ENCODE measurements around the gene LHFPL2.

Gene LHFPL2

DNA sequence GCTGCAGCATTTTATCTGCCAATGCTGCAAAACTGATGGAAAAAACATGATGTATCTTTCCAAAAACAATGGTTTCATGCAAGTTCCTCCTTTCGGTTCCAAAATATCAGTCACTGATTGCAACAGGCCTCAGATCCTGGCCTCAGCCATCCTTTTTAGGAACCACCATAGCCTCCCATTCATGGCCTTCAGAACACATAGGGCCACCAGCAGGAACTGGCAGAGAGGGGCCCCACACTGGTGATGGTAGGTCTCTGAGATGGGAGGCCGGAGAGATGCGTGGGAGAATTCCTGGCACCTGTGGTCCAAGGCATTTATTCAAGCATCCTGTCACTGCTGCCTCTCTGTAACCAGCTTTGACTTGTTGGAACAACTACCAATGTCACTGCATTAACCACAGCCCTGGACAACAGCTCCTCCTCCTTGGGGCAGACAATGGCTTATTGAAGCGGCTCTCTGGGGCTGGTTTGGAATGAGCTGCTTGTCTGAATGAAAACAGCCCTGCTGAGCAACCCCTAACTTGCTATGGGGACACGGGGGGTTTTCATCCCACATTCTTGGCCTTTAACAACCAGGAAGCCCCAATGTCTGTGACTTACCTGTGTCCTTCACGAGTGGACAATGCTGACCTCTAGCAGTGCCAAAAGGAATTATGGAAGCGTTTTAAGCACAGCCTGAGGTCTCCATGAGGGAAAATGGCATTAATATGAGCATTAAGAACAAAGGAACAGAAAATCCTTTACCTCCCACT, 108.1 kb downstream of the LHFPL2 start:
- no peak for DNase-seq

- DNase-seq = no peak
Observed at GRCh38 chr5:78538240-78538850, 110.2 kb downstream of the LHFPL2 start.

- DNase-seq = no peak
Observed at GRCh38 chr5:78537821-78538220, 110.8 kb downstream of the LHFPL2 start.

DNA sequence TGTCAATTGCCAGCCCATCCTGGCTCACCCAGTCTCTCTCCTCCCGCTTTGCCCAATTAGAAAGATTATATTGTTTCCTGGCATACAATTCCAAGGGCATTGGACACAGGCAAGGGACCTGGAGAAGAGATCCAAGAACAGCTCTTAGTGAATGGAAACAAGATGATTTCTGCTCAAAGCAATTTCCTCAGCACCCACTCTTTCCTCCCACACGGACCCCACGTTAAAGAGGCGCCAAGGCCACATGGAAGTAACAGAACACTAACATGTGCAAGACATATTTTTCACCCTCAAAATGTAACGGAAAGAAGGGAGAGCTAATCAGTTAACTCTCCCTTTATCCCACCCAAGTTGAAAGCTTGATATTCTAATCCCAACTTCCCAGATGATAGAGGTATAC, 111.2 kb downstream of the LHFPL2 start:
- DNase-seq = no peak

- DNase-seq = no peak
Observed at GRCh38 chr5:78536661-78537196, 111.8 kb downstream of the LHFPL2 start.

- no peak for DNase-seq
Observed at GRCh38 chr5:78534905-78535200, 113.7 kb downstream of the LHFPL2 start.

GRCh38 chr5:78534148-78534904, 114.2 kb downstream of the LHFPL2 start:
- DNase-seq = no peak

DNA sequence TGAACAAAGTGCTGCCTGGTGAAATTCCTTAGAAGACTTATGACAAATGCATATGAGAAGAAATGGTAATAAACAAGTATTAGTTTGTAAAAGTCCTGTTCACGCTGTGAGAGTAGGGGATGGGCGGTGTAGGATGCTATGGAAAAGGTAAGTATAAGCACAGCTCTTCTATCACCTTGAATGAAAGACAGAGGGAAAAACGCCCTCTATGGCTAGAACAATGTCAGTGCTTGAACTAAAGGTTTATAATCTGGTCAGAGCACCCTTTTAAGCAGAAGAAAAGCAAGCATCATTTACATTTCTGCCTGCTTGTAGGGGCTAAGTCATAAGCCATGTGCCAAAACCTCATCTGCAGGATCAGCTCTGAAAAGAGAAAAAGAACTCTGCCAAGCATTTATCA, 115.2 kb downstream of the LHFPL2 start:
- no peak for DNase-seq

DNA sequence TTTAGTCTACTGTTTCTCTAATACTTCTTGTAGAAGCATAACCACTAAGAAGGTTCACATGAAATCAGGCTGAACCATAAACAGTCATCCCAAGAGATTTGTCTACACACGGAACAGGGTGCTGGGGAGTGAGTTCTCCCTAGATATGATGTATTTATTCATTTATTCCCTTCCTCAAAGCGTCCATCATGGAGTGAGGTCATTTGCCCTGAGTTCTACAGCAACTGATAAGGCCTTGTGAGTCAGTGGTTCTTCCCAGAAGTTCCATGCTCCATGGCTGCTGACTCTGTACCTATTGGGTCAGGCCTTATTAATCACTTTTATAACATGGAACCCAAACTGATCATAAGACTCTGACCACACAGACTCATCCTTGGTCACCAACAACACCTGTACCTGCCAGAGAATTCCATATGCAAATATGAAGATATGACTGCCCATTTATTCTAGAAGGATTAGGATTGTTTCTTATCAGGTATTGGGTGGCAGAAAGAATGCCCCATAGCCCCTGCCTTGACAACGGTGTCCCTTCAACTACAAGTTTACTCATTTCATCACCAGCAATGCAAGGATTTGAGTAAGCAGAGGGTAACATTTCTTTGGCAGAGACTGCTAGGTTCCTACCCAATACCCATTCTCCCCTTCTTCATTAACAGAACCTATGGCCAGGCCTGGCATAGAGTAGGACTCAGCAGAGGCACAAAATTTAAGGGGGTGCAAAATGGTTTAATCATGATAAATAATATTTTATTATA, 118.1 kb downstream of the LHFPL2 start:
- DNase-seq = no peak

DNA sequence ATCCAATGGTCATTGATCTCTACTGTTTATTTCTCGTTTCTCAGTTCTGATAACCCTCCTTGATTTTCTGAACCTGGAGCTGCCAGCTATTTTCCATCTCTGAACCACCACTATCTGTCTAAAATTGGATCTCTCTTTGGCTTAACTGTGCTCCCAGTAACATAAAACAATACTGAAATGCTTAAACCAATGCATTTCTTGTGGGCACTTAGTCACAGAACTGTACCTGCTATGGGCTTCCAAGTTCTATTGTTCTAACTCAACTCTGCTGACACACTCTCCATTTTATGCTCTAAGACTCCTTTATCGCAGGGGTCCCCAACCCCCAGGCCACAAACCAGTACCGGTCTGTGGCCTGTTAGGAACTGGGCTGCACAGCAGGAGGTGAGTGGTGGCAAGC, 120.6 kb downstream of the LHFPL2 start:
- DNase-seq = no peak

DNA sequence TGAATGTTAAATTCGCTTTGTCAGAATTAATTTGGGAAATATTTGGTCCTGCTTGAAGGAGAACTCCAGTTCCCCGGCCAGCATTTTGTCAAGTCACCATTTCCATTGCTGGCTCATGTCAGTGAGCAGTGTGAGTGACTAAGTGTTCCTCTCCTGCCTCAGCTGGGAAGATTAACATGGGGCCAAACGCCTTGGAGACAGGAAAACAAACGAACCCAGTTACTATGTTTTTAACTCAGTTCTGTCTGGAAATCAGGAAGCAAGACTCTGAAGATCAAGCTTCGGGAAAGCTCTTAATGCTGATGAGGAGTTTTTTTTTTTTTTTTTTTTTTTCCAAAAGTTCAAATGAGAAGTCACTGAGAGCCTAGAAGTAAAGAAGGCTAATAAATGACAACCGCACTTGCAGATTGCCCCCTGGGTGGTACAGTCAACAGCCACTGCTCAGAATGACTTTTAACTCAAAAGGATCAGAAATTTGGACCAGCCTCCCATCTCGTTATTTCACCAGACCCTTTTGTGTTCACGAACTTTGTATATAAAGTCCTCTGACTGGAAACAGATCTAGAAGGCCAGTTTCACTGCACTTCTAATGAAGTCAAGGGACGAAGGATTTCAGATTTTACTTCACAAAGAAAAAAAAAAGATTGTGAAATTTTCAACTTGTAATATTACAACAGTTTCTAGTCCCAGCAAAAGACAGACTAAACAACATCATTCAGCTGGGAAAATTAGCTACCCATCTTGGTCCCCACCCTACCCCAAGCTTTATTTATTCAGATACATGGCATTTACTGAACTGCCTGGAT, 121.3 kb downstream of the LHFPL2 start:
- DNase-seq = no peak

GRCh38 chr5:78526049-78526525, 122.5 kb downstream of the LHFPL2 start:
- no peak for DNase-seq

DNA sequence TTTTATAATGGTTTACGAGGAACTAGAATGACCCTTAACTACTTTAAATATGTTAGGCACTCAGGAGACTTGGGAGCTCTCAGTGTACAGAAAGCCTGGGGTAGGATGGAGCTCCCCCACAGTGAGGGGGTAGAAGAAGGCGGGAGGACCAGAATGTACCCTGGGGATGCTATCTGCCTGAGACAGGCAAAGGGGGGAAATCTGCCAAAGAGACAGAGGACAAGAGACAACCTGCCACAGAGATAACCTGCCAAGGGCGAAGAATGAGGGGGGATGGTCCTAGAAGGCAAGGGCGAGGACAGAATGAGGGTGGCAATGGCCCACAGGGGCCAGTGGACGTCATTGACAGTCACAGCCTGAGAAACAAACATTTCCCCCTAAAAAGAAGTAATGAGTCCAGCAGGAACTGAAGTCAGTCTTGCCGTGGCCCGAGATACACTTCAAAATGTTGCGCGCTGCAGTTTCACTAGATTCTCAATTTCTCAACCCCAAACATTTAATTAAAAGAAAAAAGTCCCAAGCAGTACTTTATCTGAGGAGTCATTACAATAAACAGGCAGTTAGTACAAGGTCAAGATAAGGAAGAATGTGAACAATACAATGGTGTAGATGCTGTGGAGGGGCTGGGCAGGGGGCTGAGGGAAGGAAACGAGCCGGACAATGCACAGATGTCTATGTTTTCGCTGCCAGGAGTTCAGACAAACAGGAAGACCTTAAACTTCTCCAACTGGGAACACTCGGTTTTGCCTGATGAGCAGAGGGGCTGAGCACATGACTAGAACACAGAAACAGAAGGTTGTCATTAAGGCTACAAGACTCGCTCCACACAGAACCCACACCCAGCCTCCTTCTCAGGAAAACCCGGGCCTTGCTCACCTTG, 125.0 kb downstream of the LHFPL2 start:
- no peak for DNase-seq

DNA sequence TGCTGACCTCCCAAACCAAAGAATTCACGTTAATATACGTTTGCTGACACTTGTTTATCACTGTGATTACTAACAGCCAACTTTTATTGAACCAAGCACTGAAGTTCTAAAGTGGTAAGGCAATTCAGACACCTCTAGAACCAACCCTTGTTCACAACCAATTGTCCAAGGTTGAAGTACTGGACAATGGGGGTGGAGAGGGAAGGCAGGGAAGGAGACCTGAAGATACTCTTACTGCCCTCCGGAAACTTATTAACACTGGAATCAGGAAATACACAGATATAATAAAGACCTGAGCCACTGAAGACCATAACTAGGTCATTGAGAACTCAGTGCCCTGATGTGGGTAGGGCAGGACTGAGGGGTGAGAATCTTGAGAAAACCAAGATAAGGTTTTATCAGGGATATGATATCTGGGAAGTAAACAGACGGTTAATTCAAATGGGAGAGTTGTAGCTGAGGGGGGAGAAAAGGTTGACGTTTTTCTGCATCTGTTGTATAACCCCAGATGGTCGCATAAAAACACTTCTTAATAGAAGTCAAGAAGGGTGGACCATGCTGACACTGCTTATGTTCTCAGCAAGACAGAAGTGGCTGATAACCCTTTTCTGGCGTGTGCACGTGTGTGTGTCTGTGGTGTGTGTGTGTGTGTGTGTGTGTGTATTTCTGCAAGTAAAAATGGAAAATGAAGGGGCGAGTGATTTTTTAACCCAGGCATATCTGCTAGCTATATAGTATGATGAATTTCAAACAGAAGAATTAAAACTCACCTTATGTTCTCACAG, 125.9 kb downstream of the LHFPL2 start:
- DNase-seq = no peak

GRCh38 chr5:78521455-78521854, 127.1 kb downstream of the LHFPL2 start:
- DNase-seq = no peak

- DNase-seq = no peak
Observed at GRCh38 chr5:78519198-78519941, 129.2 kb downstream of the LHFPL2 start.

DNA sequence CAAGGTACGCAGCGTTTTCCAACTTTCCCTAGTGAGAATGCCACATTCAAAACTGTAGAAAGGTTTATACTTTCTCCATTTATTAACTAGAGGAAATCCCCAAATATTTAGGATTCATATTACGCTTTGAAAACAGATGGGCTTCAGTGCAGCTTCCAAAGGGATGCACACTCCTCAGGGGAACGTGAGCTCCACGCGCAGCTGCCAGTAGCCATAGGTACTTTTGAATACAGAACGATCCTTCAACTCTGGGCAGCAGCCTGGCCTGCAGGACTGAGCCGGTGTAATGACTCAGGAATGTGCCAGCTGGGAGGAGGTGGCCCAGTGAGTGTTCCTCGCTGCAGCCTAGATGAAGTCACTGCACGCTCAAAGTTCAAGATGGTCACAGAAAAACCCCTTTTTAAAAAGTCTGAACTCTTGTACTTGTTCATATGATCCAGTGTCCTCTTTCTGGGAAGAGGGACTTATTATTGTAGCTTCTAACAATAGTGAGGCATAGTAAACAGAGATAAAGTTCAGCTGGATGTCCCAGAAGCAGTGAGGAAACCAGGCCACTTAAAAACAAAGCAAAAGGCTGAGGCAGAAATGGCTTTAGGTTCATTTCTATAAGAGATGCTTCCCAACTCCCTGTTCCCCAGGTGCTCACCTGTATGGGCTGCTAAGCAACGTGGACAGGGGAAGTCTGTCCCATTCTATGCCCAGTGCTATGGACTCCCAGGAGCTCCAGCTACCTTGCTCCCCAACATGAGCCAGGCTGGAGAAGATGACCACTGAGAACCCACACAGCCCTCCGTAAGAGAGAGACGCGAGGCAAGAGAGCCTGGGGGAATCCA, 130.0 kb downstream of the LHFPL2 start:
- DNase-seq = no peak

GRCh38 chr5:78515670-78516069, 132.9 kb downstream of the LHFPL2 start:
- no peak for DNase-seq
